Stimulated activated memory B cell treated with anti-CD40 and anti-IgM and Interleukin-4, amounts not matched to agents 10 μg/mL and 1 μg/mL and 100 μg/mL, for 72 hours (primary cell): ENCODE measurements around the gene ZDHHC11B.
"Not testable (repeated sequence)": the region's sequence is repeated elsewhere in the genome, so short reads cannot be mapped to it uniquely, and the experiment has no call there.

Source experiments
- ATAC-seq: fragments of 150-1000 bp; cut with Tn5 transposase; 2 replicates; pipeline ENCODE4 v1.10.0; 2021
- H3K27ac Mint-ChIP-seq: one replicate; pipeline ENCODE4 v1.8.0; 2022; ENCODE audit warnings: mild to moderate bottlenecking, mixed read lengths
- H3K27me3 Mint-ChIP-seq: one replicate; pipeline ENCODE4 v1.8.0; 2022; ENCODE audit warnings: mixed read lengths
- H3K36me3 Mint-ChIP-seq: one replicate; pipeline ENCODE4 v1.8.0; 2022; ENCODE audit warnings: mixed read lengths
- H3K4me1 Mint-ChIP-seq: one replicate; pipeline ENCODE4 v1.8.0; 2022; ENCODE audit warnings: mixed read lengths
- H3K4me3 Mint-ChIP-seq: one replicate; pipeline ENCODE4 v1.8.0; 2022; ENCODE audit warnings: mild to moderate bottlenecking, moderate library complexity, mixed read lengths
- H3K9me3 Mint-ChIP-seq: one replicate; pipeline ENCODE4 v1.8.0; 2022; ENCODE audit warnings: mixed read lengths

The ZDHHC11B gene

GRCh38 chr5:696191-696590, 88.3 kb downstream of the ZDHHC11B start:
- H3K27ac Mint-ChIP-seq, H3K9me3 Mint-ChIP-seq, ATAC-seq, H3K27me3 Mint-ChIP-seq, H3K4me3 Mint-ChIP-seq, H3K36me3 Mint-ChIP-seq, H3K4me1 Mint-ChIP-seq: not testable (repeated sequence)

- H3K27me3 Mint-ChIP-seq, H3K27ac Mint-ChIP-seq, H3K36me3 Mint-ChIP-seq, H3K4me1 Mint-ChIP-seq, ATAC-seq, H3K4me3 Mint-ChIP-seq, H3K9me3 Mint-ChIP-seq: not testable (repeated sequence)
Observed at GRCh38 chr5:695475-695874, 89.1 kb downstream of the ZDHHC11B start.

- not testable (repeated sequence) for H3K27ac Mint-ChIP-seq, H3K9me3 Mint-ChIP-seq, H3K4me3 Mint-ChIP-seq, H3K4me1 Mint-ChIP-seq, H3K36me3 Mint-ChIP-seq, H3K27me3 Mint-ChIP-seq
- peak; percentile 29 for ATAC-seq
Observed at GRCh38 chr5:694042-694431, 90.5 kb downstream of the ZDHHC11B start.

GRCh38 chr5:693271-694041, 91.1 kb downstream of the ZDHHC11B start, which contains the start of gene TPPP:
Gene TPPP, minus strand, starts transcription at chr5:693352. Its CDS starts 15,292 bp downstream, at chr5:678060.
- peak; percentile 85 for ATAC-seq
- H3K4me3 Mint-ChIP-seq = peak within 1 kb of the TSS; percentile 15
- peaks cover 13% of the 10 kb centered on the region for H3K27me3 Mint-ChIP-seq
- H3K36me3 Mint-ChIP-seq, H3K9me3 Mint-ChIP-seq, H3K4me1 Mint-ChIP-seq, H3K27ac Mint-ChIP-seq: not testable (repeated sequence)

- not testable (repeated sequence) for H3K27ac Mint-ChIP-seq, H3K36me3 Mint-ChIP-seq, ATAC-seq, H3K9me3 Mint-ChIP-seq, H3K4me1 Mint-ChIP-seq
- H3K4me3 Mint-ChIP-seq = peak overlapping the region; percentile 15
- peaks cover 16% of the 10 kb centered on the region for H3K27me3 Mint-ChIP-seq
Observed at GRCh38 chr5:692529-693041, 91.9 kb downstream of the ZDHHC11B start.

- Mint-ChIP-seq H3K27ac (no peak overlapping the region), H3K9me3 (no peaks in the 10 kb centered on the region), H3K4me3 (peak overlapping the region; percentile 15), H3K27me3 (peaks cover 14% of the 10 kb centered on the region), H3K36me3 (no peaks in the 10 kb centered on the region), H3K4me1 (no peaks in the 10 kb centered on the region)
- ATAC-seq = no peak
Observed at GRCh38 chr5:691817-692528, 92.6 kb downstream of the ZDHHC11B start.

- not testable (repeated sequence) for H3K4me1 Mint-ChIP-seq, H3K9me3 Mint-ChIP-seq, H3K4me3 Mint-ChIP-seq, ATAC-seq, H3K27ac Mint-ChIP-seq, H3K36me3 Mint-ChIP-seq, H3K27me3 Mint-ChIP-seq
Observed at GRCh38 chr5:691049-691448, 93.5 kb downstream of the ZDHHC11B start.

GRCh38 chr5:690293-690692, 94.2 kb downstream of the ZDHHC11B start:
- not testable (repeated sequence) for H3K4me3 Mint-ChIP-seq, H3K27ac Mint-ChIP-seq, H3K4me1 Mint-ChIP-seq, H3K36me3 Mint-ChIP-seq, ATAC-seq, H3K9me3 Mint-ChIP-seq
- H3K27me3 Mint-ChIP-seq = peaks cover 16% of the 10 kb centered on the region

- H3K36me3 Mint-ChIP-seq, H3K4me1 Mint-ChIP-seq, ATAC-seq, H3K9me3 Mint-ChIP-seq, H3K4me3 Mint-ChIP-seq, H3K27ac Mint-ChIP-seq: not testable (repeated sequence)
- peaks cover 32% of the 10 kb centered on the region for H3K27me3 Mint-ChIP-seq
Observed at GRCh38 chr5:688348-689010, 96.0 kb downstream of the ZDHHC11B start.

- not testable (repeated sequence) for H3K27ac Mint-ChIP-seq, H3K4me3 Mint-ChIP-seq, ATAC-seq, H3K36me3 Mint-ChIP-seq, H3K9me3 Mint-ChIP-seq, H3K4me1 Mint-ChIP-seq
- peaks cover 42% of the 10 kb centered on the region for H3K27me3 Mint-ChIP-seq
Observed at GRCh38 chr5:686936-687335, 97.6 kb downstream of the ZDHHC11B start.

- not testable (repeated sequence) for H3K36me3 Mint-ChIP-seq, H3K27ac Mint-ChIP-seq, H3K4me1 Mint-ChIP-seq, H3K4me3 Mint-ChIP-seq, ATAC-seq, H3K9me3 Mint-ChIP-seq
- H3K27me3 Mint-ChIP-seq = peaks cover 42% of the 10 kb centered on the region
Observed at GRCh38 chr5:686172-686523, 98.4 kb downstream of the ZDHHC11B start.

GRCh38 chr5:685262-686171, 99.0 kb downstream of the ZDHHC11B start:
- peaks cover 42% of the 10 kb centered on the region for H3K27me3 Mint-ChIP-seq
- H3K4me1 Mint-ChIP-seq = no peaks in the 10 kb centered on the region
- H3K27ac Mint-ChIP-seq = no peak overlapping the region
- no peaks in the 10 kb centered on the region for H3K9me3 Mint-ChIP-seq
- H3K4me3 Mint-ChIP-seq = no peak overlapping the region
- H3K36me3 Mint-ChIP-seq = no peaks in the 10 kb centered on the region
- no peak for ATAC-seq

GRCh38 chr5:684751-685216, 99.7 kb downstream of the ZDHHC11B start:
- H3K4me3 Mint-ChIP-seq = no peak overlapping the region
- no peaks in the 10 kb centered on the region for H3K36me3 Mint-ChIP-seq
- no peaks in the 10 kb centered on the region for H3K9me3 Mint-ChIP-seq
- no peaks in the 10 kb centered on the region for H3K4me1 Mint-ChIP-seq
- no peak overlapping the region for H3K27ac Mint-ChIP-seq
- no peak for ATAC-seq
- H3K27me3 Mint-ChIP-seq = peaks cover 42% of the 10 kb centered on the region

GRCh38 chr5:683551-684481, 100.7 kb downstream of the ZDHHC11B start:
- no peaks in the 10 kb centered on the region for H3K4me1 Mint-ChIP-seq
- no peaks in the 10 kb centered on the region for H3K36me3 Mint-ChIP-seq
- H3K4me3 Mint-ChIP-seq = no peak overlapping the region
- no peak for ATAC-seq
- peaks cover 42% of the 10 kb centered on the region for H3K27me3 Mint-ChIP-seq
- H3K9me3 Mint-ChIP-seq = no peaks in the 10 kb centered on the region
- H3K27ac Mint-ChIP-seq = no peak overlapping the region
